WTC11 (cell line): ENCODE results near the gene CARHSP1. TPM values are rescaled to one million over a fixed set of nuclear protein-coding genes. Genes with fewer than 3 reads are reported as not detected.
A peak's percentile ranks its signal among the peaks of the same experiment; 100 is the strongest.

Source experiments
- ATAC-seq: fragments of 200-7000 bp; cut with Tn5 transposase; 2 replicates; pipeline ENCODE4 v1.10.0; 2021; ENCODE audit warnings: mild to moderate bottlenecking, moderate library complexity
- Bru-seq: library from RNA; stranded (reverse); fragments of 400-500 nt; gene quantifications from one replicate; lab custom pipeline; 2021; lab: Mats Ljungman, UMichigan
- CTCF ChIA-PET: fragments of 300-600 bp; sonication (Branson Sonifier 250); formaldehyde crosslinking; loops from one replicate; lab custom pipeline; 2021; ENCODE audit warnings: antibody characterized with exemption; lab: Charles Lee
- POLR2A ChIA-PET: fragments of 350-600 bp; sonication (Branson Sonifier 250); formaldehyde crosslinking; loops from one replicate; lab custom pipeline; 2021; ENCODE audit warnings: antibody characterized with exemption; lab: Charles Lee
- DNase-seq: peaks from one replicate; pipeline ENCODE4 v3.0.0; 2021; ENCODE audit warnings: low spot score
- H3K27ac Mint-ChIP-seq: 2 replicates; pipeline ENCODE4 v1.8.0; 2021; ENCODE audit warnings: mixed read lengths
- H3K27me3 Mint-ChIP-seq: 2 replicates; pipeline ENCODE4 v1.8.0; 2021; ENCODE audit warnings: low read depth, mild to moderate bottlenecking, moderate library complexity, mixed read lengths
- H3K36me3 Mint-ChIP-seq: 2 replicates; pipeline ENCODE4 v1.8.0; 2021; ENCODE audit warnings: mixed read lengths
- H3K4me1 Mint-ChIP-seq: 2 replicates; pipeline ENCODE4 v1.8.0; 2022; ENCODE audit warnings: mixed read lengths
- H3K4me3 Mint-ChIP-seq: 2 replicates; pipeline ENCODE4 v1.8.0; 2021; ENCODE audit warnings: mild to moderate bottlenecking, moderate library complexity, mixed read lengths
- H3K9me3 Mint-ChIP-seq: 2 replicates; pipeline ENCODE4 v1.8.0; 2021; ENCODE audit warnings: mixed read lengths
- CREM ChIP-seq: sonication (generic); formaldehyde crosslinking; IDR thresholded peaks from 2 replicates; pipeline ENCODE4 v1.8.1; 2022; ENCODE audit warnings: mild to moderate bottlenecking, missing genetic modification reagents, moderate library complexity
- ELF4 ChIP-seq: sonication (generic); formaldehyde crosslinking; IDR thresholded peaks from 2 replicates; pipeline ENCODE4 v1.8.1; 2022; ENCODE audit warnings: low read depth, mild to moderate bottlenecking, moderate library complexity, missing genetic modification reagents
- GABPB1 ChIP-seq: sonication (generic); formaldehyde crosslinking; IDR thresholded peaks from 2 replicates; pipeline ENCODE4 v1.8.1; 2023; ENCODE audit warnings: mild to moderate bottlenecking, missing genetic modification reagents
- HMGA2 ChIP-seq: fragments of 250-450 bp; sonication (Bioruptor Pico); IDR thresholded peaks from 2 replicates; pipeline ENCODE4 v1.4.0; 2021; ENCODE audit warnings: mild to moderate bottlenecking, moderate library complexity
- JUN ChIP-seq: sonication (generic); formaldehyde crosslinking; IDR thresholded peaks from 2 replicates; pipeline ENCODE4 v1.8.0; 2023; ENCODE audit warnings: mild to moderate bottlenecking, missing genetic modification reagents
- MYBL2 ChIP-seq: sonication (generic); formaldehyde crosslinking; IDR thresholded peaks from 2 replicates; pipeline ENCODE4 v1.8.1; 2023; ENCODE audit warnings: mild to moderate bottlenecking, moderate library complexity, missing genetic modification reagents
- NFATC4 ChIP-seq: fragments of 250-450 bp; sonication (Bioruptor Pico); IDR thresholded peaks from 2 replicates; pipeline ENCODE4 v1.9.0; 2021; ENCODE audit warnings: mild to moderate bottlenecking
- RORB ChIP-seq: fragments of 250-450 bp; sonication (Bioruptor Pico); IDR thresholded peaks from 2 replicates; pipeline ENCODE4 v1.9.0; 2021; ENCODE audit warnings: mild to moderate bottlenecking
- SMAD3 ChIP-seq: sonication (generic); formaldehyde crosslinking; IDR thresholded peaks from 2 replicates; pipeline ENCODE4 v1.8.0; 2022; ENCODE audit warnings: missing genetic modification reagents, mild to moderate bottlenecking, borderline replicate concordance
- SP1 ChIP-seq: sonication (generic); formaldehyde crosslinking; conservative IDR thresholded peaks from 2 replicates; pipeline ENCODE4 v1.8.1; 2022; ENCODE audit warnings: missing genetic modification reagents
- TCF7 ChIP-seq: sonication (generic); formaldehyde crosslinking; IDR thresholded peaks from 2 replicates; pipeline ENCODE4 v1.8.0; 2022; ENCODE audit warnings: mild to moderate bottlenecking, low read depth, missing genetic modification reagents, moderate library complexity
- ZNF416 ChIP-seq: fragments of 250-450 bp; sonication (Bioruptor Pico); IDR thresholded peaks from 2 replicates; pipeline ENCODE4 v1.9.0; 2021; ENCODE audit warnings: mild to moderate bottlenecking, inconsistent platforms
- long read RNA-seq, 3 experiments: library from RNA in 1 of 3; library from capped mRNA in 1 of 3; library from polyadenylated mRNA in 1 of 3; unstranded in 2 of 3; stranded (forward) in 1 of 3; transcript quantifications; one replicate each; pipeline ENCODE4 v2.0.0, GENCODE V29; 2021
- total RNA-seq: library from RNA; stranded (reverse); gene quantifications from 3 replicates; pipeline ENCODE4 v1.2.3, GENCODE V29; 2021
- TF ChIP-seq, protein P1 (sequence below): fragments of 250-450 bp; sonication (Bioruptor Pico); IDR thresholded peaks from 2 replicates; pipeline ENCODE4 v1.9.0; 2021; ENCODE audit warnings: mild to moderate bottlenecking, borderline replicate concordance
- TF ChIP-seq, protein P2 (sequence below): sonication (generic); formaldehyde crosslinking; IDR thresholded peaks from 2 replicates; pipeline ENCODE4 v1.8.1; 2022; ENCODE audit warnings: mild to moderate bottlenecking, missing genetic modification reagents, moderate library complexity, borderline replicate concordance
- TF ChIP-seq, protein P3 (sequence below): sonication (generic); formaldehyde crosslinking; IDR thresholded peaks from 2 replicates; pipeline ENCODE4 v1.8.1; 2023; ENCODE audit warnings: mild to moderate bottlenecking, missing genetic modification reagents
- TF ChIP-seq, protein P4 (sequence below): fragments of 250-450 bp; sonication (Bioruptor Pico); IDR thresholded peaks from 2 replicates; pipeline ENCODE4 v1.9.0; 2021; ENCODE audit warnings: moderate library complexity, mild to moderate bottlenecking, inconsistent platforms, borderline replicate concordance
- TF ChIP-seq, protein P5 (sequence below): sonication (generic); formaldehyde crosslinking; conservative IDR thresholded peaks from 2 replicates; pipeline ENCODE4 v1.8.1; 2023; ENCODE audit warnings: mild to moderate bottlenecking, low read depth, missing genetic modification reagents, moderate library complexity
- TF ChIP-seq, protein P6 (sequence below): sonication (generic); formaldehyde crosslinking; IDR thresholded peaks from 2 replicates; pipeline ENCODE4 v1.8.1; 2023; ENCODE audit warnings: mild to moderate bottlenecking, missing genetic modification reagents, moderate library complexity

Gene CARHSP1
- 260 to 271 TPM (median 261 TPM) in 3 replicates for total RNA-seq
- Bru-seq, nascent RNA, result percentile 89 among the genes with signal in this experiment
- long read RNA-seq, experiment 1, transcript CARHSP1-201 (4 exons, 746 nt), result major isoform, 372 of 455 reads
- long read RNA-seq, experiment 1, transcript CARHSP1-202 (4 exons, 3,026 nt), result minor isoform, 5 of 455 reads
- long read RNA-seq, experiment 1, partial matches to known transcripts, result 22 of 455 reads
- long read RNA-seq, experiment 1, other reads (novel, unspliced or antisense), result 53 of 455 reads
- long read RNA-seq, experiment 2, transcript CARHSP1-201 (4 exons, 746 nt), result major isoform, 223 of 392 reads
- long read RNA-seq, experiment 2, partial matches to known transcripts, result 57 of 392 reads
- long read RNA-seq, experiment 2, other reads (novel, unspliced or antisense), result 108 of 392 reads
- long read RNA-seq, experiment 3, transcript CARHSP1-201 (4 exons, 746 nt), result major isoform, 89 of 141 reads
- long read RNA-seq, experiment 3, partial matches to known transcripts, result 3 of 141 reads
- long read RNA-seq, experiment 3, other reads (novel, unspliced or antisense), result 44 of 141 reads

DNA sequence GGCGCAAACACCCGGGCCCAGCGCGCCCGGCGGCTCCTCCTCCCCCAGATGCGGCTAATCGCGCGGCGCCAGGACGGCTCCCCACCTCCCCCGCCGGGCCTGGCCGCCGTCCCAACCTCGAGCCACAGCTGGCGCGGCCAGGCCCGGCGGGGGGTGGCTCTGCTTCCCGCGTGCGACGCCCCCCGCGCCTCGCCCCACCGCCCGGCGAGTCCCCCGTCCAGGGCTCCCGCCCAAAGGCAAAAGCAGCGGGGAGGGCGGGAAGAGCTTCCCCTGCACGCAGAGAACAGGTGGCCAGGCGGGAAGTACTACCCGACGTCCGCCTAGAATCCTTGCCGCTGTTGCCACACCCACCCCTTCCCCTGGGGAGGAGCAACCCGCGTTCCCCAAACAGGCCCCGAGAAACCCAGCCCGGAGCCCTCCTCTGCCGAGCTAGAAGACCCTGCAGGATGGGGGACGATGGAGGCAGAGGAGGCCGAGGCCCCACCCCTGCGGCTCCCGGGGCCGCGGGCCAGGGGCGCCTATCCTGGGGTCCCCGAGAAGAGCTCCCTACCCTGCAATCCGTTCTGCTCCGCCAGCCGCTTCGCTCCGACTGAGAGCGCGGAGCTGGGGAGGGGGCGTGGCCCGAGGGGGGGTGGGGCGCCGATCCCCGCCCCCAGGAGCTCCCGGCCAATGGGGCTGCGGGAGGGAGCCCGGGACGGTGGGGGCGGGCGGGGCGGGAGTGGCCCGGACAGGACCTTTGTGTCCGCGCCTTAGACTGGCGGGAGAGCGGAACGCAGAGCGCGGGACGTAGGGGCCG, at the start of gene CARHSP1:
Gene CARHSP1, minus strand, starts transcription at position 591 of the 796 bp plus-strand sequence. CDS start 9,678 bp downstream, outside the sequence.
- ATAC-seq (peak; percentile 59), DNase-seq (peak; percentile 92)
- CTCF ChIA-PET, result interaction anchor here (0.8 to 5.8 kb wide), 23 partner anchors 11 to 266 kb away, joined by 3 to 58 read pairs (median 5); partner anchors contain the start of gene HAPSTR1
- no peaks in the 10 kb centered on the region for H3K9me3 Mint-ChIP-seq
- POLR2A ChIA-PET, result interaction anchor here (0.6 to 2.3 kb wide), 10 partner anchors 8 to 222 kb away, joined by 3 to 20 read pairs (median 4); partner anchors contain the start of gene HAPSTR1
- H3K4me1 Mint-ChIP-seq, result peaks cover 40% of the 10 kb centered on the region
- H3K27me3 Mint-ChIP-seq, result no peaks in the 10 kb centered on the region
- no peaks in the 10 kb centered on the region for H3K36me3 Mint-ChIP-seq
- H3K27ac Mint-ChIP-seq, result peak within 1 kb of the TSS; percentile 99
- H3K4me3 Mint-ChIP-seq, result peak within 1 kb of the TSS; percentile 89
- no peak for TF ChIP-seq JUN (CRISPR knock-in tag)
- TF ChIP-seq, protein P1, sequence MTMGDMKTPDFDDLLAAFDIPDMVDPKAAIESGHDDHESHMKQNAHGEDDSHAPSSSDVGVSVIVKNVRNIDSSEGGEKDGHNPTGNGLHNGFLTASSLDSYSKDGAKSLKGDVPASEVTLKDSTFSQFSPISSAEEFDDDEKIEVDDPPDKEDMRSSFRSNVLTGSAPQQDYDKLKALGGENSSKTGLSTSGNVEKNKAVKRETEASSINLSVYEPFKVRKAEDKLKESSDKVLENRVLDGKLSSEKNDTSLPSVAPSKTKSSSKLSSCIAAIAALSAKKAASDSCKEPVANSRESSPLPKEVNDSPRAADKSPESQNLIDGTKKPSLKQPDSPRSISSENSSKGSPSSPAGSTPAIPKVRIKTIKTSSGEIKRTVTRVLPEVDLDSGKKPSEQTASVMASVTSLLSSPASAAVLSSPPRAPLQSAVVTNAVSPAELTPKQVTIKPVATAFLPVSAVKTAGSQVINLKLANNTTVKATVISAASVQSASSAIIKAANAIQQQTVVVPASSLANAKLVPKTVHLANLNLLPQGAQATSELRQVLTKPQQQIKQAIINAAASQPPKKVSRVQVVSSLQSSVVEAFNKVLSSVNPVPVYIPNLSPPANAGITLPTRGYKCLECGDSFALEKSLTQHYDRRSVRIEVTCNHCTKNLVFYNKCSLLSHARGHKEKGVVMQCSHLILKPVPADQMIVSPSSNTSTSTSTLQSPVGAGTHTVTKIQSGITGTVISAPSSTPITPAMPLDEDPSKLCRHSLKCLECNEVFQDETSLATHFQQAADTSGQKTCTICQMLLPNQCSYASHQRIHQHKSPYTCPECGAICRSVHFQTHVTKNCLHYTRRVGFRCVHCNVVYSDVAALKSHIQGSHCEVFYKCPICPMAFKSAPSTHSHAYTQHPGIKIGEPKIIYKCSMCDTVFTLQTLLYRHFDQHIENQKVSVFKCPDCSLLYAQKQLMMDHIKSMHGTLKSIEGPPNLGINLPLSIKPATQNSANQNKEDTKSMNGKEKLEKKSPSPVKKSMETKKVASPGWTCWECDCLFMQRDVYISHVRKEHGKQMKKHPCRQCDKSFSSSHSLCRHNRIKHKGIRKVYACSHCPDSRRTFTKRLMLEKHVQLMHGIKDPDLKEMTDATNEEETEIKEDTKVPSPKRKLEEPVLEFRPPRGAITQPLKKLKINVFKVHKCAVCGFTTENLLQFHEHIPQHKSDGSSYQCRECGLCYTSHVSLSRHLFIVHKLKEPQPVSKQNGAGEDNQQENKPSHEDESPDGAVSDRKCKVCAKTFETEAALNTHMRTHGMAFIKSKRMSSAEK (CRISPR knock-in tag), result no peak
- TF ChIP-seq NFATC4 (CRISPR knock-in tag), result no peak
- no peak for TF ChIP-seq TCF7
- TF ChIP-seq, protein P2, sequence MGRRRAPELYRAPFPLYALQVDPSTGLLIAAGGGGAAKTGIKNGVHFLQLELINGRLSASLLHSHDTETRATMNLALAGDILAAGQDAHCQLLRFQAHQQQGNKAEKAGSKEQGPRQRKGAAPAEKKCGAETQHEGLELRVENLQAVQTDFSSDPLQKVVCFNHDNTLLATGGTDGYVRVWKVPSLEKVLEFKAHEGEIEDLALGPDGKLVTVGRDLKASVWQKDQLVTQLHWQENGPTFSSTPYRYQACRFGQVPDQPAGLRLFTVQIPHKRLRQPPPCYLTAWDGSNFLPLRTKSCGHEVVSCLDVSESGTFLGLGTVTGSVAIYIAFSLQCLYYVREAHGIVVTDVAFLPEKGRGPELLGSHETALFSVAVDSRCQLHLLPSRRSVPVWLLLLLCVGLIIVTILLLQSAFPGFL (CRISPR knock-in tag), result no peak
- no peak for TF ChIP-seq ZNF416 (CRISPR knock-in tag)
- no peak for TF ChIP-seq RORB (CRISPR knock-in tag)
- TF ChIP-seq, protein P3, sequence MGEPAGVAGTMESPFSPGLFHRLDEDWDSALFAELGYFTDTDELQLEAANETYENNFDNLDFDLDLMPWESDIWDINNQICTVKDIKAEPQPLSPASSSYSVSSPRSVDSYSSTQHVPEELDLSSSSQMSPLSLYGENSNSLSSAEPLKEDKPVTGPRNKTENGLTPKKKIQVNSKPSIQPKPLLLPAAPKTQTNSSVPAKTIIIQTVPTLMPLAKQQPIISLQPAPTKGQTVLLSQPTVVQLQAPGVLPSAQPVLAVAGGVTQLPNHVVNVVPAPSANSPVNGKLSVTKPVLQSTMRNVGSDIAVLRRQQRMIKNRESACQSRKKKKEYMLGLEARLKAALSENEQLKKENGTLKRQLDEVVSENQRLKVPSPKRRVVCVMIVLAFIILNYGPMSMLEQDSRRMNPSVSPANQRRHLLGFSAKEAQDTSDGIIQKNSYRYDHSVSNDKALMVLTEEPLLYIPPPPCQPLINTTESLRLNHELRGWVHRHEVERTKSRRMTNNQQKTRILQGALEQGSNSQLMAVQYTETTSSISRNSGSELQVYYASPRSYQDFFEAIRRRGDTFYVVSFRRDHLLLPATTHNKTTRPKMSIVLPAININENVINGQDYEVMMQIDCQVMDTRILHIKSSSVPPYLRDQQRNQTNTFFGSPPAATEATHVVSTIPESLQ (CRISPR knock-in tag), result no peak
- TF ChIP-seq SP1, result peak; percentile 55; the same call in 1 of the 2 replicates
- TF ChIP-seq HMGA2 (CRISPR knock-in tag), result 0 out of 2 replicates have a peak, but pooled peaks have one; percentile 21
- no peak; the same call in 1 of the 2 replicates for TF ChIP-seq MYBL2 (CRISPR knock-in tag)
- TF ChIP-seq, protein P4, sequence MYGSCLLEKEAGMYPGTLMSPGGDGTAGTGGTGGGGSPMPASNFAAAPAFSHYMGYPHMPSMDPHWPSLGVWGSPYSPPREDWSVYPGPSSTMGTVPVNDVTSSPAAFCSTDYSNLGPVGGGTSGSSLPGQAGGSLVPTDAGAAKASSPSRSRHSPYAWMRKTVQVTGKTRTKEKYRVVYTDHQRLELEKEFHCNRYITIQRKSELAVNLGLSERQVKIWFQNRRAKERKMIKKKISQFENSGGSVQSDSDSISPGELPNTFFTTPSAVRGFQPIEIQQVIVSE (CRISPR knock-in tag), result no peak
- TF ChIP-seq, protein P5, sequence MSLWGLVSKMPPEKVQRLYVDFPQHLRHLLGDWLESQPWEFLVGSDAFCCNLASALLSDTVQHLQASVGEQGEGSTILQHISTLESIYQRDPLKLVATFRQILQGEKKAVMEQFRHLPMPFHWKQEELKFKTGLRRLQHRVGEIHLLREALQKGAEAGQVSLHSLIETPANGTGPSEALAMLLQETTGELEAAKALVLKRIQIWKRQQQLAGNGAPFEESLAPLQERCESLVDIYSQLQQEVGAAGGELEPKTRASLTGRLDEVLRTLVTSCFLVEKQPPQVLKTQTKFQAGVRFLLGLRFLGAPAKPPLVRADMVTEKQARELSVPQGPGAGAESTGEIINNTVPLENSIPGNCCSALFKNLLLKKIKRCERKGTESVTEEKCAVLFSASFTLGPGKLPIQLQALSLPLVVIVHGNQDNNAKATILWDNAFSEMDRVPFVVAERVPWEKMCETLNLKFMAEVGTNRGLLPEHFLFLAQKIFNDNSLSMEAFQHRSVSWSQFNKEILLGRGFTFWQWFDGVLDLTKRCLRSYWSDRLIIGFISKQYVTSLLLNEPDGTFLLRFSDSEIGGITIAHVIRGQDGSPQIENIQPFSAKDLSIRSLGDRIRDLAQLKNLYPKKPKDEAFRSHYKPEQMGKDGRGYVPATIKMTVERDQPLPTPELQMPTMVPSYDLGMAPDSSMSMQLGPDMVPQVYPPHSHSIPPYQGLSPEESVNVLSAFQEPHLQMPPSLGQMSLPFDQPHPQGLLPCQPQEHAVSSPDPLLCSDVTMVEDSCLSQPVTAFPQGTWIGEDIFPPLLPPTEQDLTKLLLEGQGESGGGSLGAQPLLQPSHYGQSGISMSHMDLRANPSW (CRISPR knock-in tag), result no peak
- peak; percentile 30; the same call in 1 of the 2 replicates for TF ChIP-seq SMAD3
- TF ChIP-seq, protein P6, sequence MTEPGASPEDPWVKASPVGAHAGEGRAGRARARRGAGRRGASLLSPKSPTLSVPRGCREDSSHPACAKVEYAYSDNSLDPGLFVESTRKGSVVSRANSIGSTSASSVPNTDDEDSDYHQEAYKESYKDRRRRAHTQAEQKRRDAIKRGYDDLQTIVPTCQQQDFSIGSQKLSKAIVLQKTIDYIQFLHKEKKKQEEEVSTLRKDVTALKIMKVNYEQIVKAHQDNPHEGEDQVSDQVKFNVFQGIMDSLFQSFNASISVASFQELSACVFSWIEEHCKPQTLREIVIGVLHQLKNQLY (CRISPR knock-in tag), result no peak
- TF ChIP-seq GABPB1 (CRISPR knock-in tag), result no peak; the same call in none of the 2 replicates
- TF ChIP-seq ELF4, result no peak
- TF ChIP-seq CREM (CRISPR knock-in tag), result no peak
